Measurements from ENCODE around the gene PPFIA1.

The PPFIA1 gene

GRCh38 chr11:70296681-70297080, 26.2 kb downstream of the PPFIA1 start:
- DNase-seq (ENCODE audit: low read depth in 2 of 2, low spot score in 1 of 2): no peak

GRCh38 chr11:70297341-70297740, 26.9 kb downstream of the PPFIA1 start:
- no peak for DNase-seq (ENCODE audit: low read depth in 2 of 2, low spot score in 1 of 2)

GRCh38 chr11:70298243-70298915, 27.9 kb downstream of the PPFIA1 start:
- DNase-seq (ENCODE audit: low read depth in 2 of 2, low spot score in 1 of 2): no peak

GRCh38 chr11:70299636-70300035, 29.1 kb downstream of the PPFIA1 start:
- no peak for DNase-seq (ENCODE audit: low read depth in 2 of 2, low spot score in 1 of 2)

- DNase-seq (ENCODE audit: low read depth in 2 of 2, low spot score in 1 of 2): no peak
These were observed 30.7 kb downstream of the PPFIA1 start for GRCh38 chr11:70301191-70301590.

GRCh38 chr11:70301721-70302418, 31.4 kb downstream of the PPFIA1 start:
- DNase-seq (ENCODE audit: low read depth in 2 of 2, low spot score in 1 of 2): no peak

GRCh38 chr11:70302419-70302752, 31.9 kb downstream of the PPFIA1 start:
- DNase-seq (ENCODE audit: low read depth in 2 of 2, low spot score in 1 of 2): no peak

- no peak for DNase-seq (ENCODE audit: low read depth in 2 of 2, low spot score in 1 of 2)
These were observed 32.6 kb downstream of the PPFIA1 start for GRCh38 chr11:70303070-70303469.

- no peak for DNase-seq (ENCODE audit: low read depth in 2 of 2, low spot score in 1 of 2)
These were observed 33.7 kb downstream of the PPFIA1 start for GRCh38 chr11:70304208-70304603.

GRCh38 chr11:70305501-70305900, 35.0 kb downstream of the PPFIA1 start:
- no peak for DNase-seq (ENCODE audit: low read depth in 2 of 2, low spot score in 1 of 2)

- no peak for DNase-seq (ENCODE audit: low read depth in 2 of 2, low spot score in 1 of 2)
These were observed 36.1 kb downstream of the PPFIA1 start for GRCh38 chr11:70306586-70307033.

- DNase-seq (ENCODE audit: low read depth in 2 of 2, low spot score in 1 of 2): no peak
These were observed 36.7 kb downstream of the PPFIA1 start for GRCh38 chr11:70307176-70307575.

GRCh38 chr11:70311616-70312015, 41.1 kb downstream of the PPFIA1 start:
- no peak for DNase-seq (ENCODE audit: low read depth in 2 of 2, low spot score in 1 of 2)

GRCh38 chr11:70312401-70313357, 42.2 kb downstream of the PPFIA1 start:
- DNase-seq (ENCODE audit: low read depth in 2 of 2, low spot score in 1 of 2): no peak

- DNase-seq (ENCODE audit: low read depth in 2 of 2, low spot score in 1 of 2): no peak
These were observed 43.5 kb downstream of the PPFIA1 start for GRCh38 chr11:70313945-70314344.

- no peak for DNase-seq (ENCODE audit: low read depth in 2 of 2, low spot score in 1 of 2)
These were observed 44.2 kb downstream of the PPFIA1 start for GRCh38 chr11:70314730-70315129.

- DNase-seq (ENCODE audit: low read depth in 2 of 2, low spot score in 1 of 2): no peak
These were observed 45.2 kb downstream of the PPFIA1 start for GRCh38 chr11:70315716-70316115.

GRCh38 chr11:70317581-70318305, 47.3 kb downstream of the PPFIA1 start:
- DNase-seq (ENCODE audit: low read depth in 2 of 2, low spot score in 1 of 2): no peak

GRCh38 chr11:70319396-70320076, 49.0 kb downstream of the PPFIA1 start:
- DNase-seq (ENCODE audit: low read depth in 2 of 2, low spot score in 1 of 2): no peak

- no peak for DNase-seq (ENCODE audit: low read depth in 2 of 2, low spot score in 1 of 2)
These were observed 52.2 kb downstream of the PPFIA1 start for GRCh38 chr11:70322666-70323065.

- DNase-seq (ENCODE audit: low read depth in 2 of 2, low spot score in 1 of 2): no peak
These were observed 53.3 kb downstream of the PPFIA1 start for GRCh38 chr11:70323806-70324205.
